ENCODE results near the gene TAS1R2.

- TF ChIP-seq CTCF (IDR thresholded peaks at IDR 0.05) (no peak), EZH2 (IDR thresholded peaks at IDR 0.05) (no peak), EZH2phosphoT487 (IDR thresholded peaks at IDR 0.05) (no peak)
These were observed 10.2 kb downstream of the TAS1R2 start for GRCh38 chr1:18849261-18849711.

All from neural progenitor cell (in vitro differentiated cells).